GM12891 (cell line): ENCODE data around the gene RYR2.

Experiments used
- PAX5 ChIP-seq: IDR thresholded peaks from 2 replicates; pipeline ENCODE4 v1.6.1; 2011; ENCODE audit warnings: low read length, moderate library complexity, mild to moderate bottlenecking; ENCODE audit not compliant: insufficient read depth, severe bottlenecking
- POLR2A ChIP-seq: IDR thresholded peaks from 2 replicates; pipeline ENCODE4 v1.6.1; 2011; ENCODE audit warnings: low read depth, low read length, control low read depth
- POLR2AphosphoS5 ChIP-seq: IDR thresholded peaks from 2 replicates; pipeline ENCODE4 v1.6.1; 2011; ENCODE audit warnings: low read depth, low read length, control low read depth
- POU2F2 ChIP-seq: IDR thresholded peaks from 2 replicates; pipeline ENCODE4 v1.6.1; 2011; ENCODE audit warnings: low read depth, mild to moderate bottlenecking, control low read depth, low read length, moderate library complexity
- SPI1 ChIP-seq: IDR thresholded peaks from 2 replicates; pipeline ENCODE4 v1.6.1; 2011; ENCODE audit warnings: low read depth, low read length, control low read depth
- TAF1 ChIP-seq: IDR thresholded peaks from 2 replicates; pipeline ENCODE4 v1.6.1; 2011; ENCODE audit warnings: low read depth, low read length, control low read depth

- TF ChIP-seq POLR2A = no peak
- TF ChIP-seq POLR2AphosphoS5 = no peak
- TF ChIP-seq TAF1 = no peak
- no peak for TF ChIP-seq POU2F2
- TF ChIP-seq PAX5 = no peak
- no peak for TF ChIP-seq SPI1
Observed at GRCh38 chr1:237672748-237673147, 630.8 kb downstream of the RYR2 start.
